K562 (cell line): ENCODE data around the gene MICOS13. TPM values are rescaled to one million over a fixed set of nuclear protein-coding genes. Genes with fewer than 3 reads are reported as not detected.
A peak's percentile ranks its signal among the peaks of the same experiment; 100 is the strongest.

ENCODE experiments used
- NR2C2 ChIP-seq, 2 experiments: fragments of 200-800 bp in 1 of 2; sonication (Bioruptor generic) in 1 of 2; sonication (generic) in 1 of 2; formaldehyde crosslinking in 1 of 2; IDR thresholded peaks; 2 replicates each; pipeline versions ENCODE4 v1.6.1 to v1.8.0; 2016 to 2022; ENCODE audit warnings: mild to moderate bottlenecking in 1 of 2, missing compliant biosample characterization in 1 of 2, missing genetic modification characterization in 1 of 2, missing genetic modification reagents in 1 of 2
- U2AF1 ChIP-seq: fragments of 200-400 bp; formaldehyde crosslinking; optimal IDR thresholded peaks from 2 replicates; pipeline ENCODE3; 2017; ENCODE audit warnings: mild to moderate bottlenecking, low read depth, low read length, moderate library complexity
- polyA plus RNA-seq, 8 experiments: library from polyadenylated mRNA; depleted of rRNA in 4 of 8; stranded (reverse) in 5 of 8; unstranded in 3 of 8; fragments of >200 nt; fragmentation: Nextera tagmentation in 2 of 8; fragmentation: Illumina TruSeq in 1 of 8; extraction: Ambion mirVana in 2 of 8; extraction: Trizol in 1 of 8; gene quantifications; 2 replicates each; pipeline versions ENCODE4 v1.2.1 to v1.2.3, GENCODE V29; 2011 to 2014; ENCODE audit warnings: inconsistent platforms in 1 of 8, missing spikeins in 1 of 8
- total RNA-seq, 7 experiments: library from RNA; depleted of rRNA in 6 of 7; stranded (reverse); fragments of >200 nt in 6 of 7; fragmentation: Illumina TruSeq in 2 of 7; extraction: Trizol in 2 of 7; gene quantifications; 2 replicates each; pipeline versions ENCODE4 v1.2.1 to v1.2.3, GENCODE V29; 2011 to 2021; ENCODE audit warnings: low replicate concordance in 1 of 7
- TF ChIP-seq, protein P1 (sequence below): sonication (generic); formaldehyde crosslinking; IDR thresholded peaks from 2 replicates; pipeline ENCODE4 v1.8.0; 2023; ENCODE audit warnings: missing genetic modification reagents, mild to moderate bottlenecking, borderline replicate concordance
- TF ChIP-seq, protein P2 (sequence below), 3 experiments: fragments of 200-800 bp in 1 of 3; sonication (Bioruptor generic) in 1 of 3; sonication (generic) in 1 of 3; formaldehyde crosslinking in 1 of 3; IDR thresholded peaks; 2 replicates each; pipeline versions ENCODE4 v1.6.1 to v1.8.0; 2016 to 2022; ENCODE audit warnings: mild to moderate bottlenecking in 2 of 3, missing compliant biosample characterization in 2 of 3, missing genetic modification characterization in 2 of 3, missing genetic modification reagents in 1 of 3
- TF ChIP-seq, protein P3 (sequence below), 2 experiments: fragments of 450-650 bp; IDR thresholded peaks; 2 replicates each; pipeline ENCODE4 v1.6.1; 2016
- TF ChIP-seq, protein P4 (sequence below), 2 experiments: fragments of 200-800 bp in 1 of 2; sonication (Bioruptor generic) in 1 of 2; sonication (generic) in 1 of 2; formaldehyde crosslinking in 1 of 2; IDR thresholded peaks in 1 of 2; conservative IDR thresholded peaks in 1 of 2; 2 replicates each; pipeline versions ENCODE4 v1.5.0 to v1.6.1; 2016 to 2020; ENCODE audit warnings: missing compliant biosample characterization in 1 of 2, missing genetic modification characterization in 1 of 2, missing genetic modification reagents in 1 of 2
- TF ChIP-seq, protein P5 (sequence below): sonication (generic); formaldehyde crosslinking; IDR thresholded peaks from 2 replicates; pipeline ENCODE4 v1.8.1; 2023; ENCODE audit warnings: missing genetic modification reagents, mild to moderate bottlenecking, borderline replicate concordance

Gene MICOS13
- total and polyA plus RNA-seq, 9 of the 15 experiments (the other 6 are each of a cell fraction or from before 2014, with no cell fraction given) = 15.5 to 220 (median 49.4) TPM

DNA sequence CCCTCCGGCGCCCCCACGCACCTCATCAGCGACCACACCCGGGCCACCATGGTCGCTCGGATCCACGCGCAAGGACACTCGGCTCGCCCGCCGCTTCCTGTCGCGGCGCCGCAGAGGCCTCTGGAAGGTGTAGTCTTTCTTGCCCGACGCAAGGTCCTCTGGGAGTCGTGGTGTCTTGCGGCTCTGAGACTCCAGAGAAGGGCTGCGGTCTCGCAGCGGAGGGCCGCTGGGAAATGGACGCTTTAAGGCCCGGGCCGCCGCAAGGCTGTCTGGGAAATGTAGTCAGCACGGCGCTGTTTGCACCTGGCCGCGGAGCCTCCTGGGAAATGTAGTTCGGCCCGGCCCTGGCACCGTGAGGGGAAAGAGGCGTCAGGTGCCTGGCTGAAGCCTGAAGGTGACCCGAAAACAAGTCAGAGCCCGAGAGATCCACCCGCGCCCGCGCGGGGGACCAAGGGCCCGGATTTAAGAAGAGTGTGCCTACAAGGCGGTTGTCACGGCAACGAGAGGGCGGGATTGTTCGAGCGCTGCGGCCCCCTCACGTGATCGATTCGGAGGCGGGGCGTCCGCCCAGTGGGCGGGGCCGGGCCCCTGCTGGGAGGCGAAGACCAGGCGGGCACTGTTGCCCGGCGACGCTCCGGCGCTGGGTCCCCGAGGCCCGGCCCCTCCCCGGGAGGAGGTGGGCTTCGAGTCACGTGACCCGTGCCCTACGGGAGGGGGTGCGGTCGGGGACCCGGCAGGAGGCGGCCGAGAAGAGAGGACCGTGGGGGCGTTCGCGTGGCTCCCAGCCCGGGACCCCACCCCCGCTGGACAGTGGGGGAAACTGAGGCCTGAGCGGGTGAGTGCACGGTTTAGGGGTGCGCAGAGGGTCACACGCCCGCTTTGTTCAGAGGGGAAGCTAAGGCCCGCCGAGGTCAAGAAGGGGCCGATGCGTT is at the start of gene MICOS13, which contains the start of gene HSD11B1L (continued):
- TF ChIP-seq, protein P1, sequence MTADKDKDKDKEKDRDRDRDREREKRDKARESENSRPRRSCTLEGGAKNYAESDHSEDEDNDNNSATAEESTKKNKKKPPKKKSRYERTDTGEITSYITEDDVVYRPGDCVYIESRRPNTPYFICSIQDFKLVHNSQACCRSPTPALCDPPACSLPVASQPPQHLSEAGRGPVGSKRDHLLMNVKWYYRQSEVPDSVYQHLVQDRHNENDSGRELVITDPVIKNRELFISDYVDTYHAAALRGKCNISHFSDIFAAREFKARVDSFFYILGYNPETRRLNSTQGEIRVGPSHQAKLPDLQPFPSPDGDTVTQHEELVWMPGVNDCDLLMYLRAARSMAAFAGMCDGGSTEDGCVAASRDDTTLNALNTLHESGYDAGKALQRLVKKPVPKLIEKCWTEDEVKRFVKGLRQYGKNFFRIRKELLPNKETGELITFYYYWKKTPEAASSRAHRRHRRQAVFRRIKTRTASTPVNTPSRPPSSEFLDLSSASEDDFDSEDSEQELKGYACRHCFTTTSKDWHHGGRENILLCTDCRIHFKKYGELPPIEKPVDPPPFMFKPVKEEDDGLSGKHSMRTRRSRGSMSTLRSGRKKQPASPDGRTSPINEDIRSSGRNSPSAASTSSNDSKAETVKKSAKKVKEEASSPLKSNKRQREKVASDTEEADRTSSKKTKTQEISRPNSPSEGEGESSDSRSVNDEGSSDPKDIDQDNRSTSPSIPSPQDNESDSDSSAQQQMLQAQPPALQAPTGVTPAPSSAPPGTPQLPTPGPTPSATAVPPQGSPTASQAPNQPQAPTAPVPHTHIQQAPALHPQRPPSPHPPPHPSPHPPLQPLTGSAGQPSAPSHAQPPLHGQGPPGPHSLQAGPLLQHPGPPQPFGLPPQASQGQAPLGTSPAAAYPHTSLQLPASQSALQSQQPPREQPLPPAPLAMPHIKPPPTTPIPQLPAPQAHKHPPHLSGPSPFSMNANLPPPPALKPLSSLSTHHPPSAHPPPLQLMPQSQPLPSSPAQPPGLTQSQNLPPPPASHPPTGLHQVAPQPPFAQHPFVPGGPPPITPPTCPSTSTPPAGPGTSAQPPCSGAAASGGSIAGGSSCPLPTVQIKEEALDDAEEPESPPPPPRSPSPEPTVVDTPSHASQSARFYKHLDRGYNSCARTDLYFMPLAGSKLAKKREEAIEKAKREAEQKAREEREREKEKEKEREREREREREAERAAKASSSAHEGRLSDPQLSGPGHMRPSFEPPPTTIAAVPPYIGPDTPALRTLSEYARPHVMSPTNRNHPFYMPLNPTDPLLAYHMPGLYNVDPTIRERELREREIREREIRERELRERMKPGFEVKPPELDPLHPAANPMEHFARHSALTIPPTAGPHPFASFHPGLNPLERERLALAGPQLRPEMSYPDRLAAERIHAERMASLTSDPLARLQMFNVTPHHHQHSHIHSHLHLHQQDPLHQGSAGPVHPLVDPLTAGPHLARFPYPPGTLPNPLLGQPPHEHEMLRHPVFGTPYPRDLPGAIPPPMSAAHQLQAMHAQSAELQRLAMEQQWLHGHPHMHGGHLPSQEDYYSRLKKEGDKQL (CRISPR knock-in tag) = no peak
- TF ChIP-seq, protein P2, sequence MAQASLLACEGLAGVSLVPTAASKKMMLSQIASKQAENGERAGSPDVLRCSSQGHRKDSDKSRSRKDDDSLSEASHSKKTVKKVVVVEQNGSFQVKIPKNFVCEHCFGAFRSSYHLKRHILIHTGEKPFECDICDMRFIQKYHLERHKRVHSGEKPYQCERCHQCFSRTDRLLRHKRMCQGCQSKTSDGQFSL (CRISPR knock-in tag; IDR thresholded peaks at IDR 0.05) = no peak
- TF ChIP-seq, protein P2 (tag; IDR thresholded peaks at IDR 0.05) = no peak
- TF ChIP-seq, protein P3, sequence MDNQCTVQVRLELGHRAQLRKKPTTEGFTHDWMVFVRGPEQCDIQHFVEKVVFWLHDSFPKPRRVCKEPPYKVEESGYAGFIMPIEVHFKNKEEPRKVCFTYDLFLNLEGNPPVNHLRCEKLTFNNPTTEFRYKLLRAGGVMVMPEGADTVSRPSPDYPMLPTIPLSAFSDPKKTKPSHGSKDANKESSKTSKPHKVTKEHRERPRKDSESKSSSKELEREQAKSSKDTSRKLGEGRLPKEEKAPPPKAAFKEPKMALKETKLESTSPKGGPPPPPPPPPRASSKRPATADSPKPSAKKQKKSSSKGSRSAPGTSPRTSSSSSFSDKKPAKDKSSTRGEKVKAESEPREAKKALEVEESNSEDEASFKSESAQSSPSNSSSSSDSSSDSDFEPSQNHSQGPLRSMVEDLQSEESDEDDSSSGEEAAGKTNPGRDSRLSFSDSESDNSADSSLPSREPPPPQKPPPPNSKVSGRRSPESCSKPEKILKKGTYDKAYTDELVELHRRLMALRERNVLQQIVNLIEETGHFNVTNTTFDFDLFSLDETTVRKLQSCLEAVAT (IDR thresholded peaks at IDR 0.05) = peak in 1 of 2 experiments; percentile 35; a peak in 2 of 4 replicates
- TF ChIP-seq, protein P4, sequence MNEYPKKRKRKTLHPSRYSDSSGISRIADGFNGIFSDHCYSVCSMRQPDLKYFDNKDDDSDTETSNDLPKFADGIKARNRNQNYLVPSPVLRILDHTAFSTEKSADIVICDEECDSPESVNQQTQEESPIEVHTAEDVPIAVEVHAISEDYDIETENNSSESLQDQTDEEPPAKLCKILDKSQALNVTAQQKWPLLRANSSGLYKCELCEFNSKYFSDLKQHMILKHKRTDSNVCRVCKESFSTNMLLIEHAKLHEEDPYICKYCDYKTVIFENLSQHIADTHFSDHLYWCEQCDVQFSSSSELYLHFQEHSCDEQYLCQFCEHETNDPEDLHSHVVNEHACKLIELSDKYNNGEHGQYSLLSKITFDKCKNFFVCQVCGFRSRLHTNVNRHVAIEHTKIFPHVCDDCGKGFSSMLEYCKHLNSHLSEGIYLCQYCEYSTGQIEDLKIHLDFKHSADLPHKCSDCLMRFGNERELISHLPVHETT (CRISPR knock-in tag; conservative IDR thresholded peaks at IDR 0.05 in 1 of 2, IDR thresholded peaks at IDR 0.05 in 1 of 2) = peak in 1 of 2 experiments; percentile 94; a peak in 2 of 4 replicates
- TF ChIP-seq NR2C2 (CRISPR knock-in tag; IDR thresholded peaks at IDR 0.05) (no peak), NR2C2 (tag; IDR thresholded peaks at IDR 0.05) (peak; percentile 95), U2AF1 (no peak)
- TF ChIP-seq, protein P5, sequence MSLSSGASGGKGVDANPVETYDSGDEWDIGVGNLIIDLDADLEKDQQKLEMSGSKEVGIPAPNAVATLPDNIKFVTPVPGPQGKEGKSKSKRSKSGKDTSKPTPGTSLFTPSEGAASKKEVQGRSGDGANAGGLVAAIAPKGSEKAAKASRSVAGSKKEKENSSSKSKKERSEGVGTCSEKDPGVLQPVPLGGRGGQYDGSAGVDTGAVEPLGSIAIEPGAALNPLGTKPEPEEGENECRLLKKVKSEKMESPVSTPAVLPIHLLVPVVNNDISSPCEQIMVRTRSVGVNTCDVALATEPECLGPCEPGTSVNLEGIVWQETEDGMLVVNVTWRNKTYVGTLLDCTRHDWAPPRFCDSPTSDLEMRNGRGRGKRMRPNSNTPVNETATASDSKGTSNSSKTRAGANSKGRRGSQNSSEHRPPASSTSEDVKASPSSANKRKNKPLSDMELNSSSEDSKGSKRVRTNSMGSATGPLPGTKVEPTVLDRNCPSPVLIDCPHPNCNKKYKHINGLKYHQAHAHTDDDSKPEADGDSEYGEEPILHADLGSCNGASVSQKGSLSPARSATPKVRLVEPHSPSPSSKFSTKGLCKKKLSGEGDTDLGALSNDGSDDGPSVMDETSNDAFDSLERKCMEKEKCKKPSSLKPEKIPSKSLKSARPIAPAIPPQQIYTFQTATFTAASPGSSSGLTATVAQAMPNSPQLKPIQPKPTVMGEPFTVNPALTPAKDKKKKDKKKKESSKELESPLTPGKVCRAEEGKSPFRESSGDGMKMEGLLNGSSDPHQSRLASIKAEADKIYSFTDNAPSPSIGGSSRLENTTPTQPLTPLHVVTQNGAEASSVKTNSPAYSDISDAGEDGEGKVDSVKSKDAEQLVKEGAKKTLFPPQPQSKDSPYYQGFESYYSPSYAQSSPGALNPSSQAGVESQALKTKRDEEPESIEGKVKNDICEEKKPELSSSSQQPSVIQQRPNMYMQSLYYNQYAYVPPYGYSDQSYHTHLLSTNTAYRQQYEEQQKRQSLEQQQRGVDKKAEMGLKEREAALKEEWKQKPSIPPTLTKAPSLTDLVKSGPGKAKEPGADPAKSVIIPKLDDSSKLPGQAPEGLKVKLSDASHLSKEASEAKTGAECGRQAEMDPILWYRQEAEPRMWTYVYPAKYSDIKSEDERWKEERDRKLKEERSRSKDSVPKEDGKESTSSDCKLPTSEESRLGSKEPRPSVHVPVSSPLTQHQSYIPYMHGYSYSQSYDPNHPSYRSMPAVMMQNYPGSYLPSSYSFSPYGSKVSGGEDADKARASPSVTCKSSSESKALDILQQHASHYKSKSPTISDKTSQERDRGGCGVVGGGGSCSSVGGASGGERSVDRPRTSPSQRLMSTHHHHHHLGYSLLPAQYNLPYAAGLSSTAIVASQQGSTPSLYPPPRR (CRISPR knock-in tag) = 0 out of 2 replicates have a peak, but pooled peaks have one; percentile 59
